HG02973 (cell line): ENCODE measurements around the gene DRD1.
"Not testable (repeated sequence)": the region's sequence is repeated elsewhere in the genome, so short reads cannot be mapped to it uniquely, and the experiment has no call there.

ENCODE experiments used
- ATAC-seq: cut with Tn5 transposase; IDR thresholded peaks from one replicate; pipeline ENCODE4 v1.9.1; 2021; ENCODE audit warnings: moderate library complexity; ENCODE audit not compliant: unreplicated experiment

The DRD1 gene

DNA sequence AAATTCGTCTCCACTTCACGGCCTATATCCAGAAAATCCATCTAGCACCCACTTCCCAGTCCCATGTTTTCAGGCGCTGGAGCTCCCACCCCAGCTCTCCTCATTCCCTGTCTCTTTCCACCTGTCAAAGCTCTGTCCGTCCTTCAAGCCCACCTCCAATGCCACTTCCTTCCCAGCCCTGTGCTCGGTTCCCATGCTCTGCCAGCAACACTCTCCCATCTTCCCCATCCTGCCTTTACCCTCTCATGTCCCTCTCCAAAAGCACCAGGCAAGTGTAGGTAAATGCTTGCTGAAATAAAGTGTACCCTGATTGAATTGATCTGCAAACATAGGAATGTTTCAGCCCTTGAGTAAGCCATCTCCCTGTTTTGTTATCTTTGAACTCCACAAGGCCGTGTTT is 9.2 kb downstream of the DRD1 start:
- ATAC-seq = no peak

GRCh38 chr5:175427762-175428161 is 16.2 kb downstream of the DRD1 start:
- no peak for ATAC-seq

GRCh38 chr5:175424594-175424993 is 19.4 kb downstream of the DRD1 start:
- ATAC-seq = not testable (repeated sequence)

GRCh38 chr5:175422058-175422457 is 21.9 kb downstream of the DRD1 start:
- no peak for ATAC-seq

DNA sequence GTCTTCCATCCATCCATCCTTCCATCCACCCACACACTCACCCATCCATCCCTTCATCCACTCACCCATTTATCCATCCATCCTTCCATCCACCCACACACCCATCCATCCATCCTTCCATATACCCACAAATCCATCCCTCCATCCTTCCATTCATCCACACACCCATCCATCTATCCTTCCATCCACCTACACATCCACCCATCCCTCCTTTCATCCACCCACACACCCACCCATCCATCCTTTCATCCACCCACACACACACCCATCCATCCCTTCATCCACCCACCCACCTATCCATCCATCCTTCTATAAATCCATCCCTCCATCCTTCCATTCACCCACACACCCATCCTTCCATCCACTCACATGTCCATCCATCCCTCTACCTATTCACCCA is 23.6 kb downstream of the DRD1 start:
- ATAC-seq = no peak

DNA sequence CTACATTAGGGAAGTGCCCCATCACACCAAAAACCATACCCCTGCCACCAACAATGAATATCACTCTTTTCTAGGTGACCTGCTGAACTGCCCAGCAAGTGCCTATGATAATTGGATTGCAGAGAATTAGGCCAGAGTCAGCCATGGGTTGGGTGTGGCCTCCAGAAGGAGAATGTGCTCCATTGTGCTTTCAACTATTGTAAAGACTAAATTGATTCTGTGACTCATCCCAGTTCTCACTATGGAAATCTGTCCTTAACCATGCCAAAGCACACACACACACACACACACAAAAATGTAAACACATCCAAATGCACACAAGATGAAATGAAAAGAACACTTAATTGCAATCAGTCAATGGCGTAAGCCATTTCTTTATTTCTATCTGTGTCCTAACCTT is 25.7 kb downstream of the DRD1 start:
- no peak for ATAC-seq

DNA sequence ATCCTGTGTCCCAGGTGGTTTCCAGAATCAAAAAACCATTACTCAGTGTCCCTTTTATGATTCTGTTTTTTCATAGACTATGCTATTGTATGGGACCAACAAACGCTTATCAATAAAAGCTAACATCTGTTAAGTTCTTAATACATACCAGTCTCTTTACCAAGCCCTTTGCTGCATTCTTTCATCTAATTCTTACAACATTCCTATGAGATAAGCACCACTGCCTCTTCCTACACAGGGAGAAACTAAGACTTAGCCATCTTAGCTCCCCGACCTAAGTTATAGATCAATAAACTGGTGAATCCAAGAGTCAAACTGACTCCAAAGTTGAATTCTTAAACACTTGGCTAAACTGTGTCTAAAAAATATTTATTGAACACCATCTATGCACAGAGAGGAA is 26.6 kb downstream of the DRD1 start:
- ATAC-seq = no peak

DNA sequence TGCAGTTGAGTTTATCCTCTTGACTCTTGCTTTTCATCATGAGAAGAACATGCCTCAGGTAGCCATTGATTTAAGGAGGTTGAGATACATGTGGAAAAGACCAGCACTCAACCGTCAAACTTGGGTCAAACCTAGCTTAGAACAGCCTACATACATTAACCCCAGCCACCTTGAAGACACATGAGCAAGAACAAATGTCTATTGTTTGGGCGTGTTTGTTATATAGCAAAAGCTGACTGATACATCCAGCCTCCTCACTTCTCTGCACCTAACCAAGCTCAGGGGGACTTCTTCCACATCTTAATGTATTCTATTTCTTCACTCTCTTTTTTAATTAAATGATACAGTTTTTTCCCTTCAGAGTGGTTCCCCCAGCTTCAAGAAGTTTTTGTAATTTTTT is 28.7 kb downstream of the DRD1 start:
- no peak for ATAC-seq

DNA sequence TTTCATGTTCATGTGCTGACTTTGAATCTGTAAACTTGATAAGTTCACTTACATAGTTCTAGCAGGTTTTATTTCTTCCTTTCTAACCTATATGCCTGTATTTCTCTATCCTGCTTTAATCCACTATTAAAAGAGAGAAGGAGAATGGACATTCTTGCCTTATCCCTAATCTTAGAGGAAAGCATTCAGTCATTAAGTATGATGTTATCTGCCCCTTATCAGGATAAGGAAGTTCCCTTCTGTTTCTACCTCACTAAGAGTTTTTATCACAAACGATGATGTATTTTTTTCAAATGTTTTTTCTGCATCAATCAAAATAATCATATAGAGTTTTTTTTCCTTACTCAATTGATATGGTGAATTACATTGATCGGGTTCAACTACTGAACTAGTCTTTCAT is 33.1 kb downstream of the DRD1 start:
- no peak for ATAC-seq

DNA sequence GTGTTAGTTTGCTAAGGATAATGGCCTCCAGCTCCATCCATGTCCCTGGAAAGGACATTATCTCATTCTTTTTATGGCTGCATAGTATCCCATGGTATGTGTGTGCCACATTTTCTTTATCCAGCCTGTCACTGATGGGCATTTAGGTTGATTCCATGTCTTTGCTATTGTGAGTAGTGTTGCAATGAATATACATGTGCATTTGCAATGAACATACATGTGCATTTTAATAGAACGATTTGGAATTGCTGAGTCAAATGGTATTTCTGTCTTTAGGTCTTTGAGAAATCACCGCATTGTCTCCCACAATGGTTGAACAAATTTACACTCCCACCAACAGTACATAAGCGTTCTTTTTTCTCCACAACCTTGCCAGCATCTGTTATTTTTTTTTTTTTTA is 37.7 kb downstream of the DRD1 start:
- no peak for ATAC-seq

GRCh38 chr5:175397590-175398297 is 46.2 kb downstream of the DRD1 start:
- ATAC-seq = not testable (repeated sequence)

DNA sequence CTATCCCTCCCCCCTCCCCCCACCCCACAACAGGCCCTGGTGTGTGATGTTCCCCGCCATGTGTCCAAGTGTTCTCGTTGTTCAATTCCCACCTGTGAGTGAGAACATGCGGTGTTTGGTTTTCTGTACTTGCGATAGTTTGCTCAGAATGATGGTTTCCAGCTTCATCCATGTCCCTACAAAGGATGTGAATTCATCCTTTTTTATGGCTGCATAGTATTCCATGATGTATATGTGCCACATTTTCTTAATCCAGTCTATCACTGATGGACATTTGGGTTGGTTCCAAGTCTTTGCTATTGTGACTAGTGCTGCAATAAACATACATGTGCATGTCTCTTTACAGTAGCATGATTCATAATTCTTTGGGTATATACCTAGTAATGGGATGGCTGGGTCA is 48.6 kb downstream of the DRD1 start:
- not testable (repeated sequence) for ATAC-seq

DNA sequence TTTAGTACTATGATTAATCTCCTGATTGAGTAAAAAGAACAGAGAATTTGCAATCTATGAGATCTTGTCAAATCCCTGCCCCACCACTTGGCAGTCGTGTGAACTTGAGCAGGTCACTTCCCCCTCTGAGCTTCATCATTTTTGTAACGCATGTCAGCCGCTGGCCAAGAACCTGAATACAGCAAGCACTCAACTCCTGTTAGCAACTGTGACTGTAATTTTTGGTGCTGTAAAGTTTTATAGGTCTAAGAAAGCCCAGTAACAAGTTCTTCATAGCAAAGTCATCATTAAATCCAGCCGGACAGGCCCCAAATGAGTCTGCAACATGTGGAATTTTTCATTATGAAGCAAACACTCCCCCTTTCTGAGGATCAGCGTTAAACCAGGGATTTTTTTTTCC is 49.4 kb downstream of the DRD1 start:
- ATAC-seq = no peak

- no peak for ATAC-seq
Measured at GRCh38 chr5:175393897-175394296, 50.1 kb downstream of the DRD1 start.

DNA sequence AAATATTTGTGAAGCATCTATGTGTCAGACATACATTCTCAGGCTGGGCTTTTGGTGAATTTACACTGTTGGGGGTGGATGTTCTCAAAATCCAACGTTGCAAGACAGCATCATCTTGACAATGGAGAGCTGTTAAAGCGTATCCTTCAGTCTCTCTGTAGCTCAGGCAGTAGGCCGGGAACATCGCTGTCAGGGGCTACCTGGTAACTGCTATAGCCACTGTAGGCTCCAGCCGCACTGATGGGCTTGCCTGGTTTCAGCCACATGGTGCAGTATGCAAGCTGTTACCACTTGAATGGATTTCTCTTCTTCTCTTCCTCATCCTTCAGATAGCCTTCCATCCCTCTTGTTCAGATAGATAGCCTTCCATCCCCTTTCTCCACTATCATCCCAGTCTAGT is 51.7 kb downstream of the DRD1 start:
- no peak for ATAC-seq

DNA sequence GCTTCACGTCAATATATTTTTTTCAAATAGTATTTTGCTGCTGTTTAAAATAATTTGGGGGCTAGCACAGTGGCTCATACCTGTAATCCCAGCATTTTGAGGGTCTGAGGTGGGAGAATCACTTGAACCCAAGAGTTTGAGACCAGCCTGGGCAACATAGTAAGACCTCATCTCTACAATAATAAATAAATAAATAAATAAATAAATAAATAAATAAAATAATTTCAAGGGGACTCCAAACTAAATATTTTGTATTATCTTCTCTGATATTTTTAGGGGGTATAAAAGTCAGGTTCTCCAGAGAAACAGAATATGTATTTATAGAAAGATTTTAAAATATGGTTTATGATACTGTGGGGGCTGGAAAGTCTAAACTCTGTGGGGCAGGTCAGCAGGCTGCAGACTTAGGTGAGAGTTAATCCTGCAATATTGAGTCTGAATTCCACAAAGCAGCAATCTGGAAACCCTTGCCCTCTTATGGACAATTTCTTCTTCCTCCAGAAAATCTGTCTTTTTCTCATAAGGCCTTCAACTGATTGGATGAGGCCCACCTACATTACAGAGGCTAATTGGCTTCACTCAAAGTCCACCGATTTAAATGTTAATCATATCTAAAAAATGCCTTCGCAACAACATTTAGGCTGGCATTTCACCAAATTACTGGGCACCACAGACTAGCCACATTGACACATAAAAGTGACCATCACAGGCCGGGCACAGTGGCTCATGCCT is 53.5 kb downstream of the DRD1 start:
- no peak for ATAC-seq
